GM19043 (cell line): ENCODE data around the gene ODC1.
A peak's percentile ranks its signal among the peaks of the same experiment; 100 is the strongest.

Source experiments
- ATAC-seq: cut with Tn5 transposase; IDR thresholded peaks from one replicate; pipeline ENCODE4 v1.9.1; 2021; ENCODE audit warnings: low read depth; ENCODE audit not compliant: unreplicated experiment

Gene ODC1

DNA sequence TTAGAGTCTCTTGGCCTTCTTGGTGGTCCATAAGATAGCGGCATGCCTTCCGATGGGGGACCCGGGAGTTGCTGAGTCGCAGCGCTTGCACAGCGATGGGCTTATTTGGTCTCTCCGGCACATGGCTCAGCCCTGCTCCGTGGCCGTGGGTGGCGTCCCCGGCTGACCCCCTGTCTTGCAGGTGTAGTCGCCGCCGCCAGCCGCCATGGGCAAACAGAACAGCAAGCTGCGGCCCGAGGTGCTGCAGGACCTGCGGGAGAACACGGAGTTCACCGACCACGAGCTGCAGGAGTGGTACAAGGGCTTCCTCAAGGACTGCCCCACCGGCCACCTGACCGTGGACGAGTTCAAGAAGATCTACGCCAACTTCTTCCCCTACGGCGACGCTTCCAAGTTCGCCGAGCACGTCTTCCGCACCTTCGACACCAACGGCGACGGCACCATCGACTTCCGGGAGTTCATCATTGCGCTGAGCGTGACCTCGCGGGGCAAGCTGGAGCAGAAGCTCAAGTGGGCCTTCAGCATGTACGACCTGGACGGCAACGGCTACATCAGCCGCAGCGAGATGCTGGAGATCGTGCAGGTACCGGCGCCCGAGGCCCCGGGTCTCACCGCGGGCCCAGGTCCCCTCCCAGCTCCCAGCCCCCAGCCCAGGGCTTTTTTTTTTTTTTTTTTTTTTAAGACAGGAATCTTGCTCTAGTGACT lies 28.4 kb downstream of the ODC1 start:
- ATAC-seq, result no peak

DNA sequence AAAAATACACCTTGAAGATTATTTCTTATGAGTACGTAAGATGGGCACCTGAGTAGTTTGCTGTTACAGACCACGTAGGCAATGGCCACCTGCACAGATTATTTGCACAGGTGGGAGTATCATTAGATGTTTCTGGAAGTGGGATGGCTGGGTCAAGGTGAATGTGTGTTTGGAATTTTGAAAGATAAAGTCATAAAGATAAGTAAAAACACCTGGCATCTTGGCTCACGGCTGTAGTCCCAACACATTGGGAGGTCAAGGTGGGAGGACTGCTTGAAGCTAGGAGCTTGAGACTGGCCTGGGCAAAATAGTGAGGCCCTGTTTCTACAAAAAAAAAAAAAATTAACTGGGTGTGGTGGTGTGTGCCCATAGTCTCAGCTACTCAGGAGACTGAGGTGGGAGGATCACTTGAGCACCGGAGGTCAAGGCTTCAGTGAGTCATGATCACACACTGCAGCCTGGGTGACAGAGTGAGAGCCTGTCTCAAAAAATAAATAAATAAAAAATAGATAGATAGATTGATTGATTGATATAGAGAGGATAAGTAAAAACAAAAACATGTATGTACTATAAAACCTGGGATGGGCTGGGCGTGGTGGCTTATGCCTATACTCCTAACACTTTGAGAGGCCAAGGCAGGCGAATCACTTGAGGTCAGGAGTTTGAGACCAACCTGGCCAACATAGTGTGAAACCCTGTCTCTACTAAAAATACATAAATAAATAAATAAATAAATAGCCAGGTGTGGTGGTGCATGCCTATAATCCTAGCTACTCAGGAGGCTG lies 30.4 kb downstream of the ODC1 start:
- no peak for ATAC-seq

DNA sequence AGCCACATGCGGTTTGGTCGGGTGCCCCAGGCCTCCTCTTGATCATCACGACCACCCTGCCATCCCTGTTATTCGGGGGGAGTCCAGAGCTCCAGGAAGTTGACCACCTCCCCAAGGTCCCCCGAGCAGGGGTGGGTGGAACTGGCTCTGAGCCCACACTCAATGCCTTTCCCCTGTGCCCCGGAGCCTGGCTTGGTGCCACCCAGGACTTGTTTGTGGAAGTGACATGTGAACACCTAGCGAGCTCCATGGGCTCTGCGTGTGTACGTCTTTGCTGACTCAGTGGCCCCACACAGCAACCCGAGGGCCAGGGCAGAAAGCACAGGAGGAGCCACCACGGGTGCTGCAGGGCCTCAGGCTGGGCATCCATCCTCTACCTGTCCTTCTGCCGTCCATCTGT lies 32.5 kb downstream of the ODC1 start:
- no peak for ATAC-seq

DNA sequence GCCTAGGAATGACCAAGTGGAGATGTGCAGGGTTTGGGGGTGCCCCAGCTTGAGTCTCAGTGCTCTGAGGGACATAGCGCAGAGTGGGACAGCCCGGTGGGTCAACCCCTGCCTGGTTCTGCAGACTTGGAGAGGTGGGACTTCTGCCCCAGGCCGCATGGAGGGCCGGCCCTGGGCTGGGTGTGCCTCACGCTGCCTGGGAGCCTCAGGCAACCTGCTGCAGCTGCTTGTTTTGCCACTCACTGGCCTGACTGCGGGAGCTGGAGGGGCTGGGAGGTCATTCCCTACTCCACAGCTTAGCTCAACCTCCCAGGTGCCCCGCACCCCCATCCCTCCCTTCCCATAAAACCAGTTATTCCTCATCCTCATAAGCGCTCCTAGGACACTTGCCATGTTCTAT lies 33.1 kb downstream of the ODC1 start:
- no peak for ATAC-seq

DNA sequence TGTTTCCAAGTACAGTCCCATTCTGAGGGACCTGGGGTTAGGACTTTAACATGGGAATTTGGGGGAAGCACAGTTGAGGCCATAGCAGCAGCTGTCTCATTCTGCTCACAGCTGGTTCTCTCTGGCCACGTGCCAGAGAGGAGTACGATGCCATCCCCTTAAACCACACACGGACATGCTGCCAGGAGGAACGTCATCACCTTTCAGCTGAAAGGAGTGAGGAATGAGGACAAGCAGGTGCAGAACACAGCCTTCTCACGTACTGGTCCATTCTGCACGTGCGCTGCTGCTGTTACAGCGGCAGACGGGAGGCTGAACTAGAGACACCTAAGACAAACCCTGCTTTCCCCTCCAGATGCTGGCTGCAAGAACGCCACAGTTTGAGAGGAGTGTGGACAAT lies 33.5 kb downstream of the ODC1 start:
- no peak for ATAC-seq

DNA sequence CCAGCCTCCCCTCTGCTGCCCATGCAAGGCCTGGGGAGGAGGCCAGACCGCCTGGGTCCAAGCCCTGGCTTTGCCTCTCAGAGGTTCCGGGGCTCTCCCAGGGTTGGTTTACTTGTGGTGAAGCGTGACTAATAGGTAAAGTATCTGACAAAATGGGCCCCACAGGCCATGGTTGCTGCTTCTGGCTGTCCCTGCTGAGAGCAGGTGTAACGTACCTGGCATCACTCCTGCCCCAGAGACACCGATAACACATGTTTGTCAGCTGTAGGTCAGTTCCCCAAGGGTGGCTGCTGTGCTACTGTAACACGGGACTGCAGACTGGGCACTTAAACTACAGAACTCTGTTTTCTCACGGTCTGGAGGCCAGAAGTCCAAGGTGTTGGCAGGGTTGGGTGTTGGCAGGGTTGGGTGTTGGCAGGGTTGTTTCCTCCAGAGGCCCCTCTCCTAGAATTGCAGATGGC lies 34.1 kb downstream of the ODC1 start:
- no peak for ATAC-seq

DNA sequence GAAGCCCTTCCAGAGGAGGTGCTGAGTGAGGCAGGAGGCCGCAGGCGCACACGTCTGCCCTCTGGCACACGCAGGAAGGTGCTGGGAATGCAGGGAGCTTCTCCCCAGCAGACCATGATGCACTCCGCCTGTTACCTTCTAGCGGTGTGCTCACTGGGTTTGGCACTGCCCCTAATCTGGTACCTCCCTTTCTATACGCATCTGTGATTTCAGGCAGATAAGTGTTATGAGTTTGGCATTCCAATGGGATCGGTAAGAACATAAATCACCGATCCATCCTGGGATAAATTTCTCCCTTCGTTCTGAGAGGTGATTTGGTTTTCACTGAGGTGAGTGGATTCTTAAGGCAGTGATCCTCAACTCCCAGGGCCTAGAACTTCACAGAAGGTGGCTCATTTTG lies 34.6 kb downstream of the ODC1 start:
- no peak for ATAC-seq

DNA sequence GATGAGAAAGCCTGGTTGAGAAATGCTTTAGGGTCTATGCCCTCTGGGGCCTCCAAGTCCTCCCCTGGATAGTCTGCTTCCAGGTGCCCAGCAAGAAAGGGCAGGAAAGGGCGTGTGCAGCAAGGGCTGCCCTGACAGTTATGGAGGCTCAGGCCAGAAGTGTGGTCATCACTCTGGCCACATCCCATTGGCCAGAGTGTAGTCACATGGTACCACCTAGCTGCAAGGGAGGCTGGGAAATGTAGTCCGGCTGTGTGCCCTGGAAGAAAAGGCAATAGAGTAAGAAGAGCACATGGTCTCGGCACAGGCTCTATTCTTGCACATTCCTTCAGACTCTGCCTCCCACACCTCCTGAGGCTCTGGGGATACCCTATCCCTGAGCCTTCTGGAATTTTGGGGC lies 35.7 kb downstream of the ODC1 start:
- no peak for ATAC-seq

DNA sequence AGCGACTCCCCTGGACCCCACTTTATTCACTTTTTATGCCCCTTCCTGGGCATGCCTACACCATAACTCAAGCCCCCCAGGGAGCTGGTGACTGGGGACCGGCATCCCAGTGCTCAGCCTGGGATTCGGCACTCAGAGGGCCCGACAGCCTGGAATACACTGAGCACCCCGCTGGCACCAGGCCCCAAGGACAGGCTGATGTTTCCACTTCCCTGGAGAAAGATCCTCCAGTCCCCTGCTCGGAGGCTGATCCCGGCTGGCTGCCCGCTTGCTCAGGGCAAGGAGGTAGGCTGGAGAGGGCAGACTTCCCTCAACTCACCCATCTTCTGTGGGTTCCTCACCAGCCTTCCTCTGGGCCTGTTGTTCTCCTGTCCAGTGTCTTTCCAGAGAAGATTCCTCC lies 36.6 kb downstream of the ODC1 start:
- ATAC-seq, result no peak

DNA sequence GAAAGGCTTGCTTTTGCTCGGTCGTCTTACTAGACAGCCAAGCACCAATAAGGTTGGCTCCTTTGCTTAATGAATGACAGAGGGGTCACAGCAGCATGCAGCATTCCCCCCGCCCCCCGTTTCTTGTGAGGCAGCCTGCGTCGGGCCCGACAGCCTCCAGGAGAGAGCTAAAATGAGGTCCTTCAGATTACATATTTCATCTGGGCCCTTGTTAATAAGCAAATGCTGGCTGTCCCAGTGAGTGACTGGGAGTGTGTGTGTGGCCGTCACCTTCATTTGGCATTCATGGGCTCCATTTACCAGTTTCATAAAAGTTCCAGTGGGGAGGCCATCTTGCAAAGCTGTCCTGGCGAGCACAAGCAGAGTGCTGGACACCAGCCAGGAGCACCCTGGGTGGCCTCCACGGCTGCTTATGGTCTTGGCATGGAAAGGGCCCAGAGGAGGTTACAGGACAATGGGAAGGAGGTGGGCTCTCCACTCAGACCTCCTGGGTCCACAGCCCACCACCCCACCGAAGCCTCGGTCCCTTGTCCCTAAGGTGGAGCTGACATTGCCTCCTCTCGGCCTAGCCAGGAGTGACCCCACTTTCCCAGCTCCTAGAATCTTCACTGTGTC lies 37.2 kb downstream of the ODC1 start:
- no peak for ATAC-seq

DNA sequence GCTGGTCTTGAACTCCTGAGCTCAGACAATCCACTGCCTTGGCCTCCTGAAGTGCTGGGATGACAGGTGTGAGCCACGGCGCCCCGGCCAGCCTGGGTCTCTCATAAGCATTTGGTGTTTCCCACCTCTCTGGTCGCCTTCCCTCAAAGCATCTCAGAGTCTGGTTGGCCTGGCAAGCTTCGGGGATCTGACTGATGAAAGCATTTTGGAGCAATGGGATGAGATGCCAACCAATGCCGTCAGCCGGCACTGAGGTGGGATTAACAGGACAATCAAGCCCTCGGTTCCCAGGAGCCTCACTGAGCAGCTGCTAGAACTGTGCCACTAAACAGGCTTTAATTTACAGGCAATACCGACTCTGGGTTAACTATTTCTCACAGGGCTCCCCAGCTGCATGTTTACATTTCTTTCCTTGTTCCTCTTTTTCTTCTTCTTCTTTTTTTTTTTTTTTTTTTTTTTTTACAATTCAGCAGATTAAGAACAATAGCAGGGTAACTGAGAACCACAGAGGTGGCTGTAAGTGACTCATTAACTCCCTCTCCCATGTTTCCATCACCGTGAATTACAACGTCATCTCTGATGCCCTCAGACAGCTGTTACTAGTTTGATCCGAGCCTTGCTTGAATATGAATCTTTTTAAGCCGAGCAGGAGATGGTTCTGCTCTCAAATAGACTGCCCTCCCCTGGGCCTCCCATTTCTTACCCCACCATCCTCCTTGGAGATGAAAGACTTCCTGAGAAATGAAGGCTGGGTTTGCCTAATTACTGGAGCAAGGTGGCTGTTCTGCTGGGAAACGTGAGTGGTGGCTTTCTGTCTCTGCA lies 37.9 kb downstream of the ODC1 start:
- peak; percentile 64 for ATAC-seq

DNA sequence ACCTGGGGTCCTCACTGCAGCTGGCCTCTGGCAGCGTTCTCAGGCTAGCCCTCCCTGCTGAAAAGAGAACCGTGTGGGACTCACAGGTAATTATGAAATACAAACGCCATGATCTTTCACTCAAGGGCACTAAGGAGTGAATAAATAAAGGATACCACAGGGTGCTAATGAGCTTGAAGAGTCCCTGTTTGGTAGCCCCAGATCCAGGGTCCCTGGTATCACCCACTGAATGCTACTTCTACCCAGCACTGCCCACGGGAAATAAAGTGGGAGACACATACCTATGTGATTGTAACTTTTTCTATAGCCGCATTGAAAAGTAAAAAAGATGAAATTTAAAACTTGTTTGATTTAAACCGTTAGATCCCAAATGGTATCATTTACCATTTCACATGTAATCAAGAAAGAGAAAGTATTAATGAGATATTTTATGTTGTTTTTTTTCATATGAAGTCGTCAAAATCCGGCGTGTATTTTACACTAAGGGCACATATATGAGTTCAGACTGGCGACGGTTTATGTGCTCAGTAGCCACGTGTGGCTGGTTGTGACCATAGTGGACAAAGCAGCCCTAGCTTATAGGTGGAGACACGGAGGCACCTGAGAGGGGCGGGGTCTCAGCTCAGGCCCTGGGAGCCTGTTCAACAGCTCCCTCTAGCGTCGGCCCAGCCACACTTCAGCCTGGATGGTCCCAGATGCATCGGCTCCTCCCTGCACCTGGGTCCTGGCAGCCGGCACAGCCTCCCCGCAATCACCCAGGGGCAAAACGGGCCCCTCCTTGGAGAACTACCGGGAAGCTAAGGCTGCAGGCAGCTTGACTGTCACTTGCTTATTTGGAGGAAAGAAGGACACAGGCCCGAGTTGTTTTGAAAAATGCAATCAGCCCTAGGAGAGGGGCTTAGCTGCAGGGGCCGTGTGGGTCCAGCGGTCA lies 39.2 kb downstream of the ODC1 start:
- peak; percentile 37 for ATAC-seq

DNA sequence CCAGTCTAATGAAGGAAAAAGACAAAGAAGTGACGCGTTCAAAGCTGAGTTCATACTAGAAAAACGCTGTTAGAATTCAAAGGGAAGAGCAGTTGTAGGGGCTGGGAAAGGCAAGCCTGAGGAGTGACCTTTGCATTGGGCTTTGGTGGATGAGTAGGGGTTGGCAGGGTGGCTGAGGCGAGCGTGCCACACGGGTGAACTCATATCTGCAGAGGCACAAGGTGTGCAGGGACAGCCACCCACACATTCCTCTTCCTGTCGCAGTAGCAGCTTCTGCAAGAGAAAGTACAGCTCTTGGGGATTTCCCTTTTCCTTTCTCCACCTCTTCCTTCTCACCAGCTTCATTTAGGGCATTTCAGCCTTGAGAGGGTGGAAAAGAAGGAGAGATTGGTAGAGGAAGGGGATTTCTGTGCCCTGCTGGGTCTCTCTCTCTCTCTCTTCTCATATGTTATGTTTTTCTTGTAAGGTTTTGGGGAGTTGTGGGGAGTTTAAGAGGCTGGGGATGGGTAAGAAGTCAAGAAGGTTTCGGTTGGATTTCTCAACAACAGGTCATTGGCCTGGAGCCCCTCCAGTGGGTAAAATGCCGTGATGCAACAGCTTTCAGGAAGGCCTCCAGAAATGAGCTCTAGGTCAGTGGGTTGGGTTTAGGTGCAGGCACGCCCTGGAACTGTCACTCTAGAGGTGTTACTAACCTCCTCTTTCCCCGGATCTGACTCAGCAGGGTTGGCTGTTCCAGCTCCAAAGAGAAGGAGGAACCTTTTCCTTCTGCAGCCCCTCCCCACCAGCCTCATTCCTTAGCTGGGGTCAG lies 40.1 kb downstream of the ODC1 start:
- peak; percentile 40 for ATAC-seq

DNA sequence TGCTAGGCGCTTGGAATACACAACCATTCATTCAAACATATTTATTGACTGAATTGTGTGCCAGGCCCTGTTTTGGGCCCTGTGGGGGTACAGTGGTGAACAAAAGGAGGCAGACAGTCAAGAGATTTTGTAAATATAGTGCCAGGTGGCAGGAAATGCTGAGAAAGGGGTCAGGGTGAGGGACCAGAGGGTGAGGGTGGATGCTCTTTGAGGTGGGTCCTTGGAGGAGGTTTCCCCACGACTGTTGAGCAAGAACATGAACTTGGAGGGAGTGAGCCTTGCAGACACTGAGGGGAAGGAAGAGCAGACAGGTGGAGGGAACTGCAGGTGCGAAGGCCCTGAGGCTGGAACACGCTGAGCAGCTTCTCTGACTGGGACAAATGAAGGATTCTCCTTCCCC lies 40.7 kb downstream of the ODC1 start:
- no peak for ATAC-seq

DNA sequence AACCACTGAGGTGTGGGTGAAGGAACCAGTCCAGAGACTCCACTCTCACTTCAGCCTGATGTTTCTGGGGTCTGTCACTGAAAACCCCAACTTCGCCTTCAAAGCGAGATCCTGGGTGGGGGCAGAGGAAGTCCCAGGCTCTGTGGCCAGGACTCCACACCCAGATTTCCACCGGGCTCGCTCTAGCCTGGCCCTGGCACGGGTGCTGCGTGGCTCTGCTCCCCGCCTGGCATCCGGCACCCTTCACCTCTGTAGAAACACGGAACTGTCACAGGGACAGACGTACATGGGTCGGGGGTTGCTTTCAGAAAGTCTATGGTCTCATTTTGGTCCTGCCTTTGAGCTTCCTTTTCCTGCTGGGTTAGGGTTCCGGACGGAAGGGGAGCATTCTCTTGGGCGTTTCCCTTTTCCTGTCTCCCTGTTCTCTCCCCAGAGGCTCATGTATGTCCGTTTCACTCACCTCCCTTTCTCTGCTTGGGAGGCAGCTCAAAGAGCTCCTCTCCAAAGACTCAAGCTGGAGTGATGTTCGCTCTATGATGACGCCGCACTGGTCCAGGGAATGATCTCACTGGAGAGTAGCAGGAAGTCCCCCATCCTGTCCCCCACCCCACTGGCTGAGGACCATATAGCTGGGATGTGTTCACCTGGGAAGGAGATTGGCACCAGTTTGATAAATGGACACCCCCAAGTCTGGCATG lies 41.5 kb downstream of the ODC1 start:
- ATAC-seq, result no peak

DNA sequence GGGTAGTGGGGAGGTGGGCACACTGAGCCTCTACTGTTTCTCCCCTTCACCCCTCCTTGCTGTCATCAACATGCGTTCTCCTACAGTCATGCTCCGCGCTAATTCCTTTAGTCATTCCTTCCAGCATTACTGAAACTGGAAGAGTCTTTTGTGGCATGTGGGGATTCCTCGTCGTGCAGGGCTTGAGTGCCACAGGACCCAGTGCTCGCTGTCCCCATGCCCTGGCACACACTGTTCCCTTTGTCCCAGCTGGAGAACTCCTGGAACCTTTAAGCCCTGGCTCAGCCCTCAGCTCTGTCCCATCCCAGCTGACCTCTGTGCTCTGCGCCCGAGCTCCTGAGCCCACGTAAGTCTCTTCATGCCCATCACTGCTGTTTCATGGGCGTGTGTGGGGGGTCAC lies 42.1 kb downstream of the ODC1 start:
- ATAC-seq, result no peak

DNA sequence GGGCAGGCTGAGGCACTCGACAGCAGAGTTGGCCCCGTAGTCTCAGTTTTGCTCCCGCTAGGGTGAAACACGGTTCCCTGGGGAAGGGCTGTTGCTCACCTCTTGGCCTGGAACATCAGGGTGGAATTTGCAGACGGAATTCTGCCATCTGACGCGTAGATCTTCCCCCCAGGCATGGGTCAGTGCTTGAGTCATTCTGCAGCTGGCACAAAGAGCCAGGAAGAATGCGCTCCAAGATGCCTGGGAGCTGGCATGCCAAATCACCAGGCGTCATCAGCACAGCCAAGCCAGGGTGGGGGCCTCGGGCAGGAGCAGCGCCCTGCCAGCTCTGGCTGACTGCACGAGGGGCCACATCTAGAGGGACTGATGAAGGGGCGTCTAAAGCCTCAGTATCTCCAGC lies 42.7 kb downstream of the ODC1 start:
- ATAC-seq, result no peak

DNA sequence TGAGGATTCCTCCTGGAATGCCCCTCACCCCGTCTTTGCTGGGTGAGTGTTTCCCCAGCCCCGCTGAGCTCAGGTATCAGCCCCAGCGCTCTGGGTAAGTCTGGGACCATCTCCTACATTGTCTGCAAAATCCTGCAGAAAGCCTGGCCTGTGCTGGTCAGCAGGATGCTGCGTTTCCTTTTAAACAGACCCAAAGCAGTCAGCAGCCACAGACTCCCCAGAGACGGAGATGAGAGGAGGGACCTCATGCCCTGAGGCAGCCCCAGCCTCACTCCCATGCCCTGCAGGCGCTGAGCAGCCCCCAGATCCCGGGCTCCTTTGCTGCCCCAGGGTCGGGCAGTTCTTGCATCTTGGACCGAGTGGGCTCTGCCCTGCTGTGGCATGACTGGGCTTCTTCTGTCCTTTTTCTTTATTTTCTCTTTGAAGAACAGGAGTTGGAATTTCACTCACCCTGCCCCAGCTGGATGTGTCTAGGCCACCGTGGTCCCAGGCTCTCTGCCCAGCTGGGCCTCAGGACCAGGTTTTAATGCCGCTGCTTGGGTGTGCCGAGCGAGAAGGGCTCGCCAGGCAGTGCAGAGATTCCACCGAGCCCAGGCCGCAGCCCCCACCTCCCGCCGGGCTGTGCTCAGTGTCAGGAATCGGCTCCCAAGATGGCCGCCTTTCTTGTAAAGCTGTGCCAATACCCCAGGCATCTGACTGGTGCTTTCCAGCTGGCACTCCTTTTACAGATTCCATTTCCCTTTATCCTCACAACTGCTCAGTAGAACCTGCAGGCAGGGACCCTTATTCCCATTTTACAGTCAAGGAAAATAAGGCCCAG lies 43.6 kb downstream of the ODC1 start:
- ATAC-seq, result no peak
